Rectal smooth muscle tissue (tissue), 1 donor: Measurements from ENCODE around the gene SEC16A.

Experiments
- H3K27ac ChIP-seq: one replicate; pipeline ENCODE4 v1.7.0; 2013; ENCODE audit warnings: low read depth, low read length, inconsistent platforms
- H3K27me3 ChIP-seq: one replicate; pipeline ENCODE4 v1.7.0; 2013; ENCODE audit warnings: low read length; ENCODE audit not compliant: control insufficient read depth, insufficient read depth
- H3K36me3 ChIP-seq: one replicate; pipeline ENCODE4 v1.7.0; 2013; ENCODE audit warnings: low read length; ENCODE audit not compliant: control insufficient read depth, insufficient read depth
- H3K4me1 ChIP-seq: one replicate; pipeline ENCODE4 v1.7.0; 2013; ENCODE audit warnings: low read length; ENCODE audit not compliant: control insufficient read depth, insufficient read depth
- H3K4me3 ChIP-seq: one replicate; pipeline ENCODE4 v1.7.0; 2013; ENCODE audit warnings: low read length
- H3K9ac ChIP-seq: one replicate; pipeline ENCODE4 v1.7.0; 2013; ENCODE audit warnings: low read length

SEC16A gene

GRCh38 chr9:136455043-136456002 is 27.5 kb downstream of the SEC16A start:
- Histone ChIP-seq H3K4me1 (no peaks in the 10 kb centered on the region), H3K36me3 (peaks cover 63% of the 10 kb centered on the region), H3K27ac (no peak overlapping the region), H3K27me3 (no peaks in the 10 kb centered on the region), H3K4me3 (no peak overlapping the region), H3K9ac (no peak overlapping the region)

GRCh38 chr9:136454026-136454796 is 28.6 kb downstream of the SEC16A start:
- peaks cover 58% of the 10 kb centered on the region for H3K36me3 ChIP-seq
- H3K4me1 ChIP-seq: no peaks in the 10 kb centered on the region
- no peaks in the 10 kb centered on the region for H3K27me3 ChIP-seq
- H3K4me3 ChIP-seq: no peak overlapping the region
- H3K9ac ChIP-seq: no peak overlapping the region
- no peak overlapping the region for H3K27ac ChIP-seq

GRCh38 chr9:136453326-136453725 is 29.5 kb downstream of the SEC16A start:
- Histone ChIP-seq H3K9ac (no peak overlapping the region), H3K36me3 (peaks cover 56% of the 10 kb centered on the region), H3K27me3 (no peaks in the 10 kb centered on the region)

DNA sequence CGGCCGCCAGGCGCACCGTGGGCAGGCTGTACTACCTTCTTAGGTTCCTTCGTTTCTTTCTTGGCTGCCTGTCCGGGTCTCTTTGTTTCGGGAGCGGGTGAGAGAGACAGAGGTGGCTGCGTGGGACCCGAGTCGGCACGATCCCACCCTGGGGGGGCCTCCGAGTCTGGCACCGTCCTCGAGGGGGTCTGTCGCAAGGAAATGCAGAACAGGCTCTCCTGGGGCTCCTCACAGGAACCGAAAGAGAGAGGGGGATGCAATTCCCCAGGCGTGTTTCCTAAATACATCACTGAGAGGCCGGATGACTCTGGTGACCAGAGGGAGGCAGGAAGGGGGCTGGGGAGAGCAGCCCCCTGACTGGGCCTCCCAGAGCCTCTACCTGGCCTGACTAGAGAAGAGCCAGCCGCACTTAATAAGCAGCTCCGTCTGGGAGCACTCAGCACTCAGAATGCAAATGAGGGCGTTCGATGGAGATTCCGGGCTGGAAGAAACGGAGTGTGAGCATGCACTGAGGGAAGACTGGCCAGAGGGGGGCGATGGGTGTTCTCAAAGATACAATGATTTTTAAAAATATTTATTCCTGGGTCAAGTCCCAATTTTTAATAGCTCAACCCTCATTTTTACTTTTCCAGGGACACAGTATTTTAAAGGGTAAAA is 31.5 kb downstream of the SEC16A start:
- Histone ChIP-seq H3K4me3 (no peak overlapping the region), H3K4me1 (no peaks in the 10 kb centered on the region), H3K27me3 (no peaks in the 10 kb centered on the region), H3K9ac (no peak overlapping the region), H3K36me3 (peaks cover 57% of the 10 kb centered on the region), H3K27ac (no peak overlapping the region)

More at GRCh38 chr9:136453326-136453725, 29.5 kb downstream of the SEC16A start:
- H3K4me1 ChIP-seq: no peaks in the 10 kb centered on the region
- no peak overlapping the region for H3K4me3 ChIP-seq
- no peak overlapping the region for H3K27ac ChIP-seq

- no peaks in the 10 kb centered on the region for H3K4me1 ChIP-seq
- no peak overlapping the region for H3K27ac ChIP-seq
- H3K9ac ChIP-seq: no peak overlapping the region
- H3K27me3 ChIP-seq: no peaks in the 10 kb centered on the region
- H3K36me3 ChIP-seq: peaks cover 42% of the 10 kb centered on the region
- H3K4me3 ChIP-seq: no peak overlapping the region
These were observed 34.2 kb downstream of the SEC16A start for GRCh38 chr9:136448655-136449054.

GRCh38 chr9:136447173-136447778 is 35.6 kb downstream of the SEC16A start:
- Histone ChIP-seq H3K9ac (no peak overlapping the region), H3K27ac (no peak overlapping the region), H3K36me3 (peaks cover 47% of the 10 kb centered on the region), H3K4me3 (no peak overlapping the region), H3K27me3 (no peaks in the 10 kb centered on the region), H3K4me1 (no peaks in the 10 kb centered on the region)

DNA sequence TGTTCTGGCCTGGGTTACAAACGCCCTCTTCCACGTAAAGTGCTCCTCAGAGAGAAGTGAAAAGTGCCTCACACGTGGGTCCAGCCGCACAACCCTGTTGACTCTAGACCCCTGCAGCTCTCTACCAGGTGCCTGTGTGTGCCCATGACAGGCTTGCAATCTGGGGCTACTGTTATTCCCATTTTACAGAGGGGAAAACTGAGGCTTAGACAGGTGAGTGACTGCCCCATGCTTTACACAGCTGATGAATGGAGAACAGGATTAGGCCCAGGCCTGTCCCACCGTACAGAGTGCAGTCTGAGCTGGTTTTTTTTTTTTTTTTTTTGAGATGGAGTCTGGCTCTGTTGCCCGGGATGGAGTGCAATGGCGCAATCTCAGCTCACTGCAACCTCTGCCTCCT is 37.0 kb downstream of the SEC16A start:
- Histone ChIP-seq H3K27ac (no peak overlapping the region), H3K27me3 (no peaks in the 10 kb centered on the region), H3K9ac (no peak overlapping the region), H3K4me1 (no peaks in the 10 kb centered on the region), H3K4me3 (no peak overlapping the region), H3K36me3 (peaks cover 47% of the 10 kb centered on the region)

GRCh38 chr9:136444102-136444501 is 38.7 kb downstream of the SEC16A start:
- no peaks in the 10 kb centered on the region for H3K4me1 ChIP-seq
- H3K27ac ChIP-seq: no peak overlapping the region
- H3K4me3 ChIP-seq: no peak overlapping the region
- H3K27me3 ChIP-seq: no peaks in the 10 kb centered on the region
- H3K36me3 ChIP-seq: peaks cover 42% of the 10 kb centered on the region
- no peak overlapping the region for H3K9ac ChIP-seq

DNA sequence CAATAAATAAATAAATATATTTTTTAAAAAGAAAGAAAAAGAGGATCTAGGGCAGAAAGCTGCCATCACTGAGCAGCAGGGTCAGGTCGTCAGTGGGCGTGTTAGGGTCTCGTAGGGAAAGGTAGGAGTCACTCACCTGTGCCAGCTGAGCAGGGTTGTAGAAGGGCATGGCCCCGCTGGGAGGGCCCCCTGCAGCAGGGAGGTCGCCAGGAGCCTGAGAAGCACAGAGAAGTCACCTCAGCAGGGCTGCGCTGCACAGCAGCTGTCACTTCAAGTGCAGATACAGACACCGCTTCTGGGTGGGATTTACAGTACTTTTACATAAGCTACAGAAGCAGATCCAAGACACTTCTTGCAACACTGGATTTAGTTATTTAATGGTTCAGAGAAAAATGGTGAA is 39.2 kb downstream of the SEC16A start:
- peaks cover 38% of the 10 kb centered on the region for H3K36me3 ChIP-seq
- no peaks in the 10 kb centered on the region for H3K4me1 ChIP-seq

GRCh38 chr9:136443087-136443486 is 39.8 kb downstream of the SEC16A start:
- Histone ChIP-seq H3K27me3 (no peaks in the 10 kb centered on the region), H3K9ac (no peak overlapping the region), H3K4me3 (no peak overlapping the region), H3K36me3 (peaks cover 35% of the 10 kb centered on the region), H3K4me1 (peaks cover 3% of the 10 kb centered on the region), H3K27ac (no peak overlapping the region)

More for the DNA sequence above, 39.2 kb downstream of the SEC16A start:
- H3K27ac ChIP-seq: no peak overlapping the region
- no peak overlapping the region for H3K4me3 ChIP-seq
- H3K27me3 ChIP-seq: no peaks in the 10 kb centered on the region
- H3K9ac ChIP-seq: no peak overlapping the region

DNA sequence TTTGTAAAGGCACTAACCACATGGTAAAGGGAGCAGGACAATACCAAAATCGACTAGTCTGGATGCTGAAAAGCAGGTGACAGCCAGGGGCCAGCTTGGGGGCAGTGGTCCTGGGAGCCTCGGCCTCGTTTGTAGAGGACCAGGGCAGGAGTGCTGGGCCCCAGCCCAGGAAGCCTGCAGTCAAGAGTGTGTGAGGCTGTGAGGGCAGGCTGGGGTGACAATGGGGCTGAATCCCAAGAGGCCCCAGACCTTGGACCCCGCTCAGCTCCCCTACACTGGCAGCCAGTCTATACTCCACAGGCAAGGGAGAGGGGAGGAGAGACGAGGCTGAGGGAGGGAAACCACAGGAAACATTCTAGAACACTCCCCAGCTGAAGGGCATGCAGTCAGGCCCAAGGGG is 40.6 kb downstream of the SEC16A start:
- no peak overlapping the region for H3K4me3 ChIP-seq
- H3K9ac ChIP-seq: no peak overlapping the region
- peaks cover 31% of the 10 kb centered on the region for H3K36me3 ChIP-seq
- H3K4me1 ChIP-seq: peaks cover 11% of the 10 kb centered on the region
- no peak overlapping the region for H3K27ac ChIP-seq
- H3K27me3 ChIP-seq: no peaks in the 10 kb centered on the region
